MCF 10A (cell line): ENCODE measurements around the gene DET1. TPM values are rescaled to one million over a fixed set of nuclear protein-coding genes. Genes with fewer than 3 reads are reported as not detected.

ENCODE experiments used
- BruUV-seq: library from RNA; stranded (reverse); fragments of 400-500 nt; replicated peaks from 2 replicates; lab custom pipeline; 2021; lab: Mats Ljungman, UMichigan
- CTCF ChIA-PET: fragments of 300-600 bp; sonication (Branson Sonifier 250); formaldehyde crosslinking; extraction: SDS; loops from one replicate; lab custom pipeline; 2021; ENCODE audit warnings: antibody characterized with exemption, inconsistent platforms; lab: Yijun Ruan, JAX
- POLR2A ChIA-PET: fragments of 300-600, 350-650 bp; sonication (Branson Sonifier 250); formaldehyde crosslinking; extraction: SDS; loops from one replicate; lab custom pipeline; 2020; ENCODE audit warnings: antibody characterized with exemption, inconsistent platforms; lab: Yijun Ruan, JAX
- DNase-seq: peaks from one replicate; pipeline ENCODE4 v3.0.0-alpha.2; 2018; ENCODE audit not compliant: unreplicated experiment
- H3K27ac Mint-ChIP-seq: one replicate; pipeline ENCODE4 v1.8.0; 2022; ENCODE audit warnings: mild to moderate bottlenecking, low read depth, mixed read lengths; ENCODE audit not compliant: unreplicated experiment
- H3K27me3 Mint-ChIP-seq: one replicate; pipeline ENCODE4 v1.8.0; 2022; ENCODE audit warnings: mixed read lengths; ENCODE audit not compliant: insufficient read depth, unreplicated experiment
- H3K36me3 Mint-ChIP-seq: one replicate; pipeline ENCODE4 v1.8.0; 2022; ENCODE audit warnings: mild to moderate bottlenecking, moderate library complexity, mixed read lengths; ENCODE audit not compliant: insufficient read depth, unreplicated experiment
- H3K4me1 Mint-ChIP-seq: one replicate; pipeline ENCODE4 v1.8.0; 2022; ENCODE audit warnings: mixed read lengths; ENCODE audit not compliant: insufficient read depth, unreplicated experiment
- H3K4me3 Mint-ChIP-seq: one replicate; pipeline ENCODE4 v1.8.0; 2022; ENCODE audit warnings: mild to moderate bottlenecking, moderate library complexity, mixed read lengths; ENCODE audit not compliant: unreplicated experiment
- H3K9me3 Mint-ChIP-seq: one replicate; pipeline ENCODE4 v1.8.0; 2022; ENCODE audit warnings: mixed read lengths; ENCODE audit not compliant: unreplicated experiment
- intact Hi-C: fragments of 100-400 bp; cut with micrococcal nuclease; formaldehyde crosslinking; loops from 2 replicates; pipeline ENCODE4 v1.14.1; 2022
- total RNA-seq: library from RNA; stranded (reverse); gene quantifications from 2 replicates; pipeline ENCODE4 v1.2.3, GENCODE V29; 2022
- TF ChIP-seq, protein P1 (sequence below): fragments of 200-600 bp; IDR thresholded peaks from one replicate; pipeline ENCODE4 v1.8.0; 2022; ENCODE audit warnings: antibody characterized with exemption, mild to moderate bottlenecking; ENCODE audit not compliant: unreplicated experiment

Gene DET1
- total RNA-seq, 1 experiment from 2014 or later: 5.1 TPM

DNA sequence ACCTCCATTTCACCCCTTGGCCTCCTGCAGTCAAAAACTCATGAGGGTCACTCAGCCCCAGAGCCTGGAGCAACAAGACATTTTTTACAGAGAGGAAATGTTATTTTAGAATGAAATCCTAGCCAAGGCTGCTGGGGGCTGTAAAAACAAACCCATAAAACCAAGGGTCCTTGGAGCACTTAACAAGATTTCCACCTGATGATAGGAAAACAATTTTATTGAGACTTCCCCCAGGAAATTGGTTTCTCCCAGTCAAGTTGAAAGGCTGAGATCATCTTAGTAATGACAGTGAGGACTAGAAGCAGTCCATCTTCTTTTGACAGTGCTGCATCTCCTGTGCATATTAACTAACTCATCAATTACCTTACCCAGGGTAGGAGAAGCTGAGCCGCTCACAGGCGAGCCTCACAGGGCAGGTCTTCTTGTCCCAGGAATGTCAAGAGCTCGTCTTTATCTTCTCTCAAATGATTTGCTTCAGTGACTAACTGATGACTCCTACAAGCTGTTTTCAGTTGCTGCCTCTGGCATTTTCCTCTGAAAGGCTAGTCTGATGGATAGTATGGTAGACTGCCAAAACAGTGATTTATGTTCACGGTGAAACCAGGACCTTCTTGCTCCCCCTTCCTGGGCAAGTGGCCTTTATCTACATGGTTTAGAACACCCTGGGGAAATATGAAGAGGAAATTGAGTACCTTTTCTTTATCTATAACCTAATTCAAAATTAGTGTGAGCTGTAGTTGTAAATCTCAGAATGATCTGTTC, 40.1 kb upstream of the DET1 start:
- no peak for DNase-seq
- TF ChIP-seq, protein P1, sequence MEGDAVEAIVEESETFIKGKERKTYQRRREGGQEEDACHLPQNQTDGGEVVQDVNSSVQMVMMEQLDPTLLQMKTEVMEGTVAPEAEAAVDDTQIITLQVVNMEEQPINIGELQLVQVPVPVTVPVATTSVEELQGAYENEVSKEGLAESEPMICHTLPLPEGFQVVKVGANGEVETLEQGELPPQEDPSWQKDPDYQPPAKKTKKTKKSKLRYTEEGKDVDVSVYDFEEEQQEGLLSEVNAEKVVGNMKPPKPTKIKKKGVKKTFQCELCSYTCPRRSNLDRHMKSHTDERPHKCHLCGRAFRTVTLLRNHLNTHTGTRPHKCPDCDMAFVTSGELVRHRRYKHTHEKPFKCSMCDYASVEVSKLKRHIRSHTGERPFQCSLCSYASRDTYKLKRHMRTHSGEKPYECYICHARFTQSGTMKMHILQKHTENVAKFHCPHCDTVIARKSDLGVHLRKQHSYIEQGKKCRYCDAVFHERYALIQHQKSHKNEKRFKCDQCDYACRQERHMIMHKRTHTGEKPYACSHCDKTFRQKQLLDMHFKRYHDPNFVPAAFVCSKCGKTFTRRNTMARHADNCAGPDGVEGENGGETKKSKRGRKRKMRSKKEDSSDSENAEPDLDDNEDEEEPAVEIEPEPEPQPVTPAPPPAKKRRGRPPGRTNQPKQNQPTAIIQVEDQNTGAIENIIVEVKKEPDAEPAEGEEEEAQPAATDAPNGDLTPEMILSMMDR: no peak
- intact Hi-C loops: no loop called here
- no peaks in the 10 kb centered on the region for H3K4me1 Mint-ChIP-seq
- H3K4me3 Mint-ChIP-seq: no peak overlapping the region
- peaks cover 13% of the 10 kb centered on the region for H3K27me3 Mint-ChIP-seq
- no TSS peak for BruUV-seq
- H3K27ac Mint-ChIP-seq: no peak overlapping the region
- POLR2A ChIA-PET: interaction anchor here (1.0 kb wide), 1 partner anchor 52 kb away, joined by 3 read pairs; the partner anchor contains the start of gene ISG20
- CTCF ChIA-PET: interaction anchor here (0.5 to 1.3 kb wide), 3 partner anchors 28 to 591 kb away, joined by 3 to 4 read pairs (median 3); no protein-coding TSS in a partner anchor
- no peaks in the 10 kb centered on the region for H3K9me3 Mint-ChIP-seq
- no peaks in the 10 kb centered on the region for H3K36me3 Mint-ChIP-seq

DNA sequence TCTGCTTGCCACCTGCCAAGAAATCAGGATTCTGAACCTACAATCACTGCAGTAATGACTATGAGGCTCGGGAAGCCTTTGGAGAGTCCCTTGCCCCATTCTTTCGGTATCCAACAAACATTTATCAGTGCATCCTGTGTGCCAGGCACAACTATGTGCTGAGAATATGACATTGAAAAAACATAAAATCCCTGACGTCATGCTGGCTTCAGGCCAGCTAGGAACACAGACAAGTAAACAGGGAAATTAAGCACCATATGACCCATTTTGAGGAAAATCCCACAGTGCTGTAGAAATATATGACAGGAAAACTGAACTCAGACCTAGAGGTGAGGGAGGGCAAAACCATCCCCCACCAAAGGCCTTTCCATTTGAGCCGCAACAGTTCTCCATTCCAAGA, 34.1 kb upstream of the DET1 start:
- Mint-ChIP-seq H3K27ac (no peak overlapping the region), H3K4me1 (no peaks in the 10 kb centered on the region), H3K9me3 (no peaks in the 10 kb centered on the region), H3K4me3 (no peak overlapping the region), H3K36me3 (no peaks in the 10 kb centered on the region), H3K27me3 (peaks cover 6% of the 10 kb centered on the region)
- DNase-seq: no peak
- ChIA-PET CTCF (interaction anchor here (0.7 kb wide), 1 partner anchor 245 kb away, joined by 3 read pairs; no protein-coding TSS in a partner anchor), POLR2A (interaction anchor here (0.7 kb wide), 1 partner anchor 13 kb away, joined by 3 read pairs; no protein-coding TSS in a partner anchor)
- BruUV-seq: no TSS peak
- TF ChIP-seq, protein P1: no peak
- intact Hi-C loops: no loop called here

DNA sequence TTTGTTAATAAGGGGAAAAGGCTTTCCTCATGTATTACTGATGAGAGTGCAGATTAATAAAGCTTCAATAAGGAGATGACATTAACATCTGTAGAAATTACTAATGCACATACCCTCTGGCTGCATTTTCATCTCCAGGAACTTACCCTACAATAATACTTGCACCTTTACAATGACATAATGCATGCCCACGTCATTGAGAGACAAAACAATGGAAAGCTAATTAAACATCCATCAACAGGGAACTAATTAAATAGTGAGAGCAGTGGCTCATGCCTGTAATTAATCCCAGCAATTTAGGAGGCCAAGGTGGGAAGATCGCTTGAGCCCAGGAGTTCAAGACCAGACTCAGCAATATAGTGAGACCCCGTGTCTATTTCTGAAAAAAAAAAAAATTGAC, 32.8 kb upstream of the DET1 start:
- ChIA-PET CTCF (interaction anchor here (0.5 kb wide), 1 partner anchor 71 kb away, joined by 3 read pairs; no protein-coding TSS in a partner anchor), POLR2A (no interaction called here)
- no peak for DNase-seq
- peaks cover 11% of the 10 kb centered on the region for H3K27me3 Mint-ChIP-seq
- H3K9me3 Mint-ChIP-seq: no peaks in the 10 kb centered on the region
- TF ChIP-seq, protein P1: no peak
- no peaks in the 10 kb centered on the region for H3K4me1 Mint-ChIP-seq
- no peak overlapping the region for H3K4me3 Mint-ChIP-seq
- no TSS peak for BruUV-seq
- H3K27ac Mint-ChIP-seq: no peak overlapping the region
- no peaks in the 10 kb centered on the region for H3K36me3 Mint-ChIP-seq
- intact Hi-C loops: no loop called here

DNA sequence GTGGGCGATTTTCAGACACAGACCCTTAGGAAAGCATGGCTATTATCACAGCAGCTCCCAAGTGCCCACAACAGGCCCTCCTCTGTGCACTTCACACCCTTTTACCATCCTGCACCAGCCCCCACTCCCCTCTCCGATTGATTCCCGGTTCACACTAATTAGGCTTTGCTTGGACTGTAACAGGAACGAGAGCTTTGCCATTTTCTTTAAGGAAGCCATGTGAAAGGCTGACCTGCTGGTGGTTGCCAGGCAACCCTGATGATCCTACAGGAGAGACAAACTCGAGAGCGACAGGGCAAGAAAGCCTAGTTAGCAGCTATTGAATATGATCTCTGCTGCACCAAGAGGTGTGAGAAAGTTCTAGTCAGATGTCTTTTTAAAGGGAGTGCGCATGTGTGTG, 28.2 kb upstream of the DET1 start:
- no TSS peak for BruUV-seq
- no peaks in the 10 kb centered on the region for H3K9me3 Mint-ChIP-seq
- ChIA-PET CTCF (no interaction called here), POLR2A (no interaction called here)
- TF ChIP-seq, protein P1: no peak
- no peak overlapping the region for H3K27ac Mint-ChIP-seq
- no peak overlapping the region for H3K4me3 Mint-ChIP-seq
- no peaks in the 10 kb centered on the region for H3K4me1 Mint-ChIP-seq
- H3K27me3 Mint-ChIP-seq: peaks cover 13% of the 10 kb centered on the region
- DNase-seq: no peak
- intact Hi-C loops: no loop called here
- no peaks in the 10 kb centered on the region for H3K36me3 Mint-ChIP-seq
